HepG2 (cell line): Measurements from ENCODE around the gene SOX12. TPM values are rescaled to one million over a fixed set of nuclear protein-coding genes. Genes with fewer than 3 reads are reported as not detected.

Experiments
- CCAR2 ChIP-seq: fragments of 200-400 bp; formaldehyde crosslinking; optimal IDR thresholded peaks from 2 replicates; pipeline ENCODE3; 2018; ENCODE audit warnings: low read depth, mild to moderate bottlenecking, low read length, moderate library complexity
- CREB1 ChIP-seq, 2 experiments: fragments of 450-650 bp in 1 of 2; IDR thresholded peaks; 2 replicates each; pipeline ENCODE4 v1.6.1; 2016 to 2017; ENCODE audit warnings: control low read depth in 1 of 2, mild to moderate bottlenecking in 1 of 2, missing compliant biosample characterization in 1 of 2, missing genetic modification characterization in 1 of 2
- IKZF4 ChIP-seq: sonication (generic); formaldehyde crosslinking; IDR thresholded peaks from 2 replicates; pipeline ENCODE4 v1.5.1; 2020; ENCODE audit warnings: borderline replicate concordance, mild to moderate bottlenecking, low read depth, missing genetic modification reagents; ENCODE audit errors: not compliant biosample characterization
- MBNL3 ChIP-seq: fragments of 250-450 bp; sonication (Bioruptor Pico); conservative IDR thresholded peaks from 2 replicates; pipeline ENCODE4 v1.8.0; 2022; ENCODE audit warnings: mild to moderate bottlenecking, inconsistent platforms
- NCOA5 ChIP-seq: sonication (generic); formaldehyde crosslinking; IDR thresholded peaks from 2 replicates; pipeline ENCODE4 v1.4.0; 2020; ENCODE audit warnings: missing genetic modification reagents
- SUZ12 ChIP-seq: fragments of 150-350 bp; IDR thresholded peaks from 2 replicates; pipeline ENCODE4 v1.6.1; 2014; ENCODE audit warnings: low read depth, low read length
- YY1 ChIP-seq: IDR thresholded peaks from 2 replicates; pipeline ENCODE4 v1.6.1; 2011; ENCODE audit warnings: low read length, low read depth, moderate library complexity, mild to moderate bottlenecking; ENCODE audit not compliant: insufficient read depth, insufficient replicate concordance
- ZBTB1 ChIP-seq: sonication (generic); formaldehyde crosslinking; IDR thresholded peaks from 2 replicates; pipeline ENCODE4 v1.4.0; 2020; ENCODE audit warnings: missing genetic modification reagents, borderline replicate concordance
- ZFP90 ChIP-seq: sonication (generic); formaldehyde crosslinking; IDR thresholded peaks from 2 replicates; pipeline ENCODE4 v1.8.0; 2022; ENCODE audit warnings: missing genetic modification reagents, mild to moderate bottlenecking, inconsistent platforms, borderline replicate concordance
- ZNF124 ChIP-seq: sonication (generic); formaldehyde crosslinking; IDR thresholded peaks from 2 replicates; pipeline ENCODE4 v1.4.0; 2020; ENCODE audit warnings: missing genetic modification reagents
- ZNF329 ChIP-seq: sonication (generic); formaldehyde crosslinking; IDR thresholded peaks from 2 replicates; pipeline ENCODE4 v1.9.0; 2021; ENCODE audit warnings: low read depth, mild to moderate bottlenecking, missing genetic modification reagents
- ZNF382 ChIP-seq: sonication (generic); formaldehyde crosslinking; IDR thresholded peaks from 2 replicates; pipeline ENCODE4 v1.5.0; 2020; ENCODE audit warnings: missing genetic modification reagents, mild to moderate bottlenecking, borderline replicate concordance
- ZNF44 ChIP-seq: sonication (generic); formaldehyde crosslinking; IDR thresholded peaks from 2 replicates; pipeline ENCODE4 v1.5.1; 2020; ENCODE audit warnings: mild to moderate bottlenecking, missing genetic modification reagents
- polyA plus RNA-seq, 8 experiments: library from polyadenylated mRNA; depleted of rRNA in 3 of 8; stranded (reverse) in 7 of 8; unstranded in 1 of 8; fragments of >200 nt; fragmentation: Illumina TruSeq in 4 of 8; extraction: Trizol in 4 of 8; gene quantifications; 2 replicates each; pipeline versions ENCODE4 v1.2.1 to v1.2.3, GENCODE V29; 2011 to 2016; ENCODE audit warnings: low read depth in 4 of 8, missing spikeins in 1 of 8, mixed read lengths in 1 of 8; ENCODE audit not compliant: insufficient read depth in 1 of 8
- total RNA-seq, 5 experiments: library from RNA; depleted of rRNA; stranded (reverse); fragments of >200 nt; fragmentation: Illumina TruSeq; extraction: Trizol; gene quantifications; 2 replicates each; pipeline ENCODE4 v1.2.3, GENCODE V29; 2016; ENCODE audit warnings: low read depth in 1 of 5
- TF ChIP-seq, protein P1 (sequence below): sonication (generic); formaldehyde crosslinking; conservative IDR thresholded peaks from 2 replicates; pipeline ENCODE4 v1.4.0; 2020; ENCODE audit warnings: missing genetic modification reagents
- TF ChIP-seq, protein P2 (sequence below): sonication (generic); formaldehyde crosslinking; IDR thresholded peaks from 2 replicates; pipeline ENCODE4 v1.8.0; 2022; ENCODE audit warnings: missing genetic modification reagents, mild to moderate bottlenecking, moderate library complexity, borderline replicate concordance
- TF ChIP-seq, protein P3 (sequence below): IDR thresholded peaks from 2 replicates; pipeline ENCODE4 v1.6.1; 2016; ENCODE audit warnings: missing biosample characterization, missing genetic modification reagents, low read depth
- TF ChIP-seq, protein P4 (sequence below): sonication (generic); formaldehyde crosslinking; IDR thresholded peaks from 2 replicates; pipeline ENCODE4 v1.5.0; 2020; ENCODE audit warnings: missing genetic modification reagents, mild to moderate bottlenecking, borderline replicate concordance
- TF ChIP-seq, protein P5 (sequence below): sonication (generic); formaldehyde crosslinking; IDR thresholded peaks from 2 replicates; pipeline ENCODE4 v1.4.0; 2020; ENCODE audit warnings: missing genetic modification reagents, mild to moderate bottlenecking, borderline replicate concordance

SOX12 gene
- total and polyA plus RNA-seq, 2 of the 13 experiments (the other 11 are each of a cell fraction or from before 2014, with no cell fraction given): 10.0 to 18.7 TPM

DNA sequence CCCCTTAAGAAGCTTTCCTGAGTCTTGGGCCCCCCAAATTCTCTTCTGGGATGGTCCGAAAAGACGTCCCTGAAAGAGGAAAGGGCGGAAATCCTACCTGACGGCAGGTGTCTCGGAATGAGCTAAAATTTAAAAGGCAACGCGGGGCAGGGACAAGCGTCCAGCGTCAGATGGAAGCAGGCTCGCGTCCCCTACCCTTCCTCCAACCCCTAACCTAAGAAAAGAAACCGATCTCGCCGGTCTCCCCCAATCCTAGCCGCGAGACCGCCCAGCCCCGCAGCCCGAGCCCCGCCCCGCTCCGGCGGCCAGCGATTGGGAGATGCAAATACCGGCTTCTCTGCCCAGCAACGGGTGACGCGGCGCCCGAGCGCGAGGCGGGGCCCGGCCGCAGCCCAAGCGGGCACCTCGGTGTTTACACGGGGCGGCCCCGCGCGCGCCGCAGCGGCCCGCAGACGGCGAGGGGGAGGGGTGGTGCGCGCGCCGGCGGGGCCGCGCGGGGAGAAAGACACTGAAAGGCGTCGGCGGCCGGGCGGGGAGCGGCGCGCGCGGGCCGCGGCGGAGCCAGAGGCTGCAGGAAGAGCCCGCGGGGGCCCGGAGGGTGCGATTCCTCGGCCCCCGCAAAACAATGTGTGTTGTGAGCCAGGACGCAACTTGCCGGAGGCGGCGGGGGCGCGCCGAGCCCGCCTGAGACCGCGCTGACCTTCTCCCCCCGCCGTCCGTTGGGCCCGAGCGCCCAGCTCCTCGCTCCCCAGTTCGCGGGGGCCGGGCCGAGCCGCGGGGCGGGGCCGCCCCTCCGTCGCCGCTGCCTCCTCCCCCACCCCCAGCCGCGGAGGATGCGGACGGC is at the start of gene SOX12 (continued):
- TF ChIP-seq, protein P1, sequence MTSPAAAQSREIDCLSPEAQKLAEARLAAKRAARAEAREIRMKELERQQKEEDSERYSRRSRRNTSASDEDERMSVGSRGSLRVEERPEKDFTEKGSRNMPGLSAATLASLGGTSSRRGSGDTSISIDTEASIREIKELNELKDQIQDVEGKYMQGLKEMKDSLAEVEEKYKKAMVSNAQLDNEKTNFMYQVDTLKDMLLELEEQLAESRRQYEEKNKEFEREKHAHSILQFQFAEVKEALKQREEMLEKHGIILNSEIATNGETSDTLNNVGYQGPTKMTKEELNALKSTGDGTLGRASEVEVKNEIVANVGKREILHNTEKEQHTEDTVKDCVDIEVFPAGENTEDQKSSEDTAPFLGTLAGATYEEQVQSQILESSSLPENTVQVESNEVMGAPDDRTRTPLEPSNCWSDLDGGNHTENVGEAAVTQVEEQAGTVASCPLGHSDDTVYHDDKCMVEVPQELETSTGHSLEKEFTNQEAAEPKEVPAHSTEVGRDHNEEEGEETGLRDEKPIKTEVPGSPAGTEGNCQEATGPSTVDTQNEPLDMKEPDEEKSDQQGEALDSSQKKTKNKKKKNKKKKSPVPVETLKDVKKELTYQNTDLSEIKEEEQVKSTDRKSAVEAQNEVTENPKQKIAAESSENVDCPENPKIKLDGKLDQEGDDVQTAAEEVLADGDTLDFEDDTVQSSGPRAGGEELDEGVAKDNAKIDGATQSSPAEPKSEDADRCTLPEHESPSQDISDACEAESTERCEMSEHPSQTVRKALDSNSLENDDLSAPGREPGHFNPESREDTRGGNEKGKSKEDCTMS (CRISPR knock-in tag): no peak
- no peak for TF ChIP-seq MBNL3
- no peak for TF ChIP-seq ZBTB1 (CRISPR knock-in tag)
- TF ChIP-seq ZNF329: no peak; the same call in none of the 2 replicates
- TF ChIP-seq ZFP90 (CRISPR knock-in tag): peak; percentile 13; the same call in 1 of the 2 replicates
- TF ChIP-seq, protein P2, sequence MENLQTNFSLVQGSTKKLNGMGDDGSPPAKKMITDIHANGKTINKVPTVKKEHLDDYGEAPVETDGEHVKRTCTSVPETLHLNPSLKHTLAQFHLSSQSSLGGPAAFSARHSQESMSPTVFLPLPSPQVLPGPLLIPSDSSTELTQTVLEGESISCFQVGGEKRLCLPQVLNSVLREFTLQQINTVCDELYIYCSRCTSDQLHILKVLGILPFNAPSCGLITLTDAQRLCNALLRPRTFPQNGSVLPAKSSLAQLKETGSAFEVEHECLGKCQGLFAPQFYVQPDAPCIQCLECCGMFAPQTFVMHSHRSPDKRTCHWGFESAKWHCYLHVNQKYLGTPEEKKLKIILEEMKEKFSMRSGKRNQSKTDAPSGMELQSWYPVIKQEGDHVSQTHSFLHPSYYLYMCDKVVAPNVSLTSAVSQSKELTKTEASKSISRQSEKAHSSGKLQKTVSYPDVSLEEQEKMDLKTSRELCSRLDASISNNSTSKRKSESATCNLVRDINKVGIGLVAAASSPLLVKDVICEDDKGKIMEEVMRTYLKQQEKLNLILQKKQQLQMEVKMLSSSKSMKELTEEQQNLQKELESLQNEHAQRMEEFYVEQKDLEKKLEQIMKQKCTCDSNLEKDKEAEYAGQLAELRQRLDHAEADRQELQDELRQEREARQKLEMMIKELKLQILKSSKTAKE (CRISPR knock-in tag): peak; percentile 56; the same call in 1 of the 2 replicates
- TF ChIP-seq NCOA5 (CRISPR knock-in tag): no peak
- TF ChIP-seq, protein P3, sequence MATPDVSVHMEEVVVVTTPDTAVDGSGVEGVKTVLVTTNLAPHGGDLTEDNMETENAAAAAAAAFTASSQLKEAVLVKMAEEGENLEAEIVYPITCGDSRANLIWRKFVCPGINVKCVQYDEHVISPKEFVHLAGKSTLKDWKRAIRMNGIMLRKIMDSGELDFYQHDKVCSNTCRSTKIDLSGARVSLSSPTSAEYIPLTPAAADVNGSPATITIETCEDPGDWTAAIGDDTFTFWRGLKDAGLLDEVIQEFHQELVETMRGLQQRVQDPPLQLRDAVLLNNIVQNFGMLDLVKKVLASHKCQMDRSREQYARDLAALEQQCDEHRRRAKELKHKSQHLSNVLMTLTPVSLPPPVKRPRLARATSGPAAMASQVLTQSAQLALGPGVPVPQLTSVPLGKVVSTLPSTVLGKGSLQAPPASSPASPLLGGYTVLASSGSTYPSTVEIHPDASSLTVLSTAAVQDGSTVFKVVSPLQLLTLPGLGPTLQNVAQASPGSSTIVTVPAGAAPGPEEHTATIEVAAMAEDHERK: peak; percentile 48
- TF ChIP-seq, protein P4, sequence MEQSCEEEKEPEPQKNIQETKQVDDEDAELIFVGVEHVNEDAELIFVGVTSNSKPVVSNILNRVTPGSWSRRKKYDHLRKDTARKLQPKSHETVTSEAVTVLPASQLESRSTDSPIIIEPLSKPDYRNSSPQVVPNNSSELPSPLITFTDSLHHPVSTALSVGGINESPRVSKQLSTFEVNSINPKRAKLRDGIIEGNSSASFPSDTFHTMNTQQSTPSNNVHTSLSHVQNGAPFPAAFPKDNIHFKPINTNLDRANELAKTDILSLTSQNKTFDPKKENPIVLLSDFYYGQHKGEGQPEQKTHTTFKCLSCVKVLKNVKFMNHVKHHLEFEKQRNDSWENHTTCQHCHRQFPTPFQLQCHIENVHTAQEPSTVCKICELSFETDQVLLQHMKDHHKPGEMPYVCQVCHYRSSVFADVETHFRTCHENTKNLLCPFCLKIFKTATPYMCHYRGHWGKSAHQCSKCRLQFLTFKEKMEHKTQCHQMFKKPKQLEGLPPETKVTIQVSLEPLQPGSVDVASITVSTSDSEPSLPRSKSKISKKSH (CRISPR knock-in tag): no peak; the same call in none of the 2 replicates
- TF ChIP-seq YY1: peak; percentile 67
- no peak for TF ChIP-seq SUZ12
- TF ChIP-seq ZNF382: no peak
- TF ChIP-seq, protein P5, sequence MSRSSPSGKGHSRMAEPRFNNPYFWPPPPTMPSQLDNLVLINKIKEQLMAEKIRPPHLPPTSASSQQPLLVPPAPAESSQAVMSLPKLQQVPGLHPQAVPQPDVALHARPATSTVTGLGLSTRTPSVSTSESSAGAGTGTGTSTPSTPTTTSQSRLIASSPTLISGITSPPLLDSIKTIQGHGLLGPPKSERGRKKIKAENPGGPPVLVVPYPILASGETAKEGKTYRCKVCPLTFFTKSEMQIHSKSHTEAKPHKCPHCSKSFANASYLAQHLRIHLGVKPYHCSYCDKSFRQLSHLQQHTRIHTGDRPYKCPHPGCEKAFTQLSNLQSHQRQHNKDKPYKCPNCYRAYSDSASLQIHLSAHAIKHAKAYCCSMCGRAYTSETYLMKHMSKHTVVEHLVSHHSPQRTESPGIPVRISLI (CRISPR knock-in tag): no peak; the same call in 1 of the 2 replicates
- peak; percentile 96 for TF ChIP-seq CREB1 (IDR thresholded peaks at IDR 0.05)
- TF ChIP-seq CREB1 (CRISPR knock-in tag; IDR thresholded peaks at IDR 0.05): no peak; the same call in 1 of the 2 replicates
- 0 out of 2 replicates have a peak, but pooled peaks have one; percentile 23 for TF ChIP-seq ZNF124 (CRISPR knock-in tag)
- TF ChIP-seq IKZF4 (CRISPR knock-in tag): peak; percentile 79
- no peak for TF ChIP-seq CCAR2
- TF ChIP-seq ZNF44 (CRISPR knock-in tag): no peak
